K562 (cell line): ENCODE data around the gene DNAJC15. TPM values are rescaled to one million over a fixed set of nuclear protein-coding genes. Genes with fewer than 3 reads are reported as not detected.
A peak's percentile ranks its signal among the peaks of the same experiment; 100 is the strongest.

Experiments
- ATAC-seq: fragments of 200-7000 bp; cut with Tn5 transposase; 3 replicates; pipeline ENCODE4 v1.9.1; 2020; ENCODE audit warnings: moderate library complexity
- BruUV-seq: library from RNA; stranded (reverse); fragments of 400-500 nt; replicated peaks from 2 replicates; lab custom pipeline; 2021; lab: Mats Ljungman, UMichigan
- CTCF ChIA-PET: fragments of 300-600 bp; formaldehyde crosslinking; extraction: SDS; loops from one replicate; lab custom pipeline; 2021; ENCODE audit warnings: low intra/inter-chr PET ratio; lab: Yijun Ruan, JAX
- POLR2A ChIA-PET: fragments of 300-600, 350-650 bp; sonication (Branson Sonifier 250); formaldehyde crosslinking; extraction: SDS; loops from one replicate; lab custom pipeline; 2021; ENCODE audit warnings: antibody characterized with exemption, inconsistent platforms; lab: Yijun Ruan, JAX
- DNase-seq, 4 experiments: peaks; one replicate each; pipeline versions ENCODE4 v3.0.0 to v3.0.0-alpha.2; 2011 to 2018; ENCODE audit warnings: low spot score in 3 of 4, mixed read lengths in 3 of 4; ENCODE audit errors: extremely low read depth in 1 of 4
- FAIRE-seq: peaks from 2 replicates; lab custom pipeline; 2011; peaks lifted over from hg19 to GRCh38; lab: Jason Lieb, UNC
- H2AFZ ChIP-seq: 2 replicates; pipeline ENCODE4 v1.6.0; 2011; ENCODE audit warnings: low read depth, low read length, control low read depth, inconsistent platforms
- H3K27ac ChIP-seq: fragments of 200-600 bp; 3 replicates; pipeline ENCODE4 v1.8.0; 2011; ENCODE audit warnings: low read depth, mild to moderate bottlenecking, control low read depth, inconsistent platforms, low read length, moderate library complexity, mixed read lengths; ENCODE audit errors: extremely low read depth
- H3K27me3 ChIP-seq, 2 experiments: fragments of 300-600 bp in 1 of 2; 2 replicates in 1 of 2; 3 replicates in 1 of 2; pipeline versions ENCODE4 v1.6.0 to v1.8.0; 2011; ENCODE audit warnings: inconsistent platforms in 2 of 2, low read length in 2 of 2, mild to moderate bottlenecking in 1 of 2, mixed read lengths in 1 of 2, moderate library complexity in 1 of 2; ENCODE audit not compliant: control insufficient read depth in 2 of 2, insufficient read depth in 2 of 2
- H3K36me3 ChIP-seq: fragments of 300-600 bp; 3 replicates; pipeline ENCODE4 v1.8.0; 2011; ENCODE audit warnings: mild to moderate bottlenecking, low read length, inconsistent platforms; ENCODE audit not compliant: control insufficient read depth, insufficient read depth
- H3K4me1 ChIP-seq, 2 experiments: fragments of 200-600 bp in 1 of 2; replicated peaks in 1 of 2; 2 replicates in 1 of 2; 3 replicates in 1 of 2; pipeline versions ENCODE4 v1.5.1 to v1.8.0; 2011; ENCODE audit warnings: inconsistent platforms in 2 of 2, low read length in 2 of 2, mild to moderate bottlenecking in 1 of 2, mixed read lengths in 1 of 2, moderate library complexity in 1 of 2; ENCODE audit not compliant: control insufficient read depth in 2 of 2, insufficient read depth in 2 of 2
- H3K4me2 ChIP-seq: 2 replicates; pipeline ENCODE4 v1.6.1; 2011; ENCODE audit warnings: low read length, control low read depth, inconsistent platforms, mixed read lengths; ENCODE audit not compliant: insufficient read depth
- H3K4me3 ChIP-seq: fragments of 200-600 bp; sonication (generic), shearing (Covaris generic); 2 replicates; pipeline ENCODE4 v1.5.1; 2016; ENCODE audit warnings: control low read depth, inconsistent platforms
- H3K79me2 ChIP-seq: fragments of 200-600 bp; 3 replicates; pipeline ENCODE4 v1.8.0; 2011; ENCODE audit warnings: low read length, inconsistent platforms; ENCODE audit not compliant: control insufficient read depth, insufficient read depth
- H3K9ac ChIP-seq, 2 experiments: 2 replicates each; pipeline versions ENCODE4 v1.6.0 to v1.6.1; 2011; ENCODE audit warnings: low read depth in 2 of 2, low read length in 2 of 2, control low read depth in 1 of 2, inconsistent platforms in 1 of 2, mild to moderate bottlenecking in 1 of 2, mixed read lengths in 1 of 2; ENCODE audit not compliant: insufficient read depth in 1 of 2
- H3K9me1 ChIP-seq: one replicate; pipeline ENCODE4 v1.6.0; 2011; ENCODE audit warnings: inconsistent platforms, mild to moderate bottlenecking, low read length, moderate library complexity; ENCODE audit not compliant: control insufficient read depth, insufficient read depth
- H3K9me3 ChIP-seq: replicated peaks from 2 replicates; pipeline ENCODE4 v1.5.1; 2011; ENCODE audit warnings: low read depth, low read length, inconsistent platforms; ENCODE audit not compliant: control insufficient read depth, insufficient read depth
- H4K20me1 ChIP-seq: replicated peaks from 2 replicates; pipeline ENCODE4 v1.6.1; 2011; ENCODE audit warnings: low read length, inconsistent platforms, mixed read lengths; ENCODE audit not compliant: control insufficient read depth, insufficient read depth
- BRCA1 ChIP-seq, 2 experiments: fragments of 450-650 bp in 1 of 2; sonication (generic) in 1 of 2; formaldehyde crosslinking in 1 of 2; IDR thresholded peaks; 2 replicates each; pipeline versions ENCODE4 v1.5.0 to v1.6.1; 2017 to 2020; ENCODE audit warnings: mild to moderate bottlenecking in 1 of 2, missing genetic modification reagents in 1 of 2
- FOXM1 ChIP-seq, 2 experiments: fragments of 450-650 bp in 1 of 2; sonication (generic) in 1 of 2; formaldehyde crosslinking in 1 of 2; IDR thresholded peaks; 2 replicates each; pipeline versions ENCODE4 v1.6.1 to v1.9.0; 2017 to 2022; ENCODE audit warnings: low read depth in 2 of 2, mild to moderate bottlenecking in 2 of 2, missing genetic modification reagents in 1 of 2, moderate library complexity in 1 of 2
- GTF2F1 ChIP-seq: IDR thresholded peaks from 2 replicates; pipeline ENCODE4 v1.6.1; 2011; ENCODE audit warnings: low read depth, low read length, improper control_type of control experiment
- HCFC1 ChIP-seq: IDR thresholded peaks from 2 replicates; pipeline ENCODE4 v1.6.1; 2012; ENCODE audit warnings: low read depth, low read length, improper control_type of control experiment
- MECOM ChIP-seq: fragments of 250-450 bp; sonication (Bioruptor Pico); IDR thresholded peaks from 2 replicates; pipeline ENCODE4 v1.8.0; 2022; ENCODE audit warnings: inconsistent platforms
- NFIC ChIP-seq: fragments of 450-650 bp; IDR thresholded peaks from 2 replicates; pipeline ENCODE4 v1.6.1; 2017; ENCODE audit warnings: mild to moderate bottlenecking, inconsistent platforms
- RAD51 ChIP-seq: fragments of 450-650 bp; IDR thresholded peaks from 2 replicates; pipeline ENCODE4 v1.7.1; 2016; ENCODE audit warnings: low read depth, mild to moderate bottlenecking, borderline replicate concordance
- ZNF561 ChIP-seq: fragments of 450-650 bp; formaldehyde crosslinking; conservative IDR thresholded peaks from 2 replicates; pipeline ENCODE4 v1.4.0; 2020; ENCODE audit warnings: mild to moderate bottlenecking, moderate library complexity
- WGBS: fragments of 100-300 bp; shearing (Covaris generic); methylation state at CpG from one replicate; pipeline ENCODE4 v1.1.6; 2016; ENCODE audit warnings: low coverage, mixed read lengths; ENCODE audit not compliant: insufficient coverage; ENCODE audit errors: missing lambda C conversion rate; 5-methylcytosine and 5-hydroxymethylcytosine counted together
- in situ Hi-C: fragments of 300-500 bp; cut with MboI; formaldehyde crosslinking; loops from 4 replicates; pipeline ENCODE4 v1.15.0; 2018; ENCODE audit warnings: inconsistent platforms, mixed read lengths
- intact Hi-C: fragments of 100-400 bp; cut with micrococcal nuclease; formaldehyde crosslinking; loops from 2 replicates; pipeline ENCODE4 v1.14.2; 2022
- polyA plus RNA-seq, 8 experiments: library from polyadenylated mRNA; depleted of rRNA in 4 of 8; stranded (reverse) in 5 of 8; unstranded in 3 of 8; fragments of >200 nt; fragmentation: Nextera tagmentation in 2 of 8; fragmentation: Illumina TruSeq in 1 of 8; extraction: Ambion mirVana in 2 of 8; extraction: Trizol in 1 of 8; gene quantifications; 2 replicates each; pipeline versions ENCODE4 v1.2.1 to v1.2.3, GENCODE V29; 2011 to 2014; ENCODE audit warnings: inconsistent platforms in 1 of 8, missing spikeins in 1 of 8
- total RNA-seq, 7 experiments: library from RNA; depleted of rRNA in 6 of 7; stranded (reverse); fragments of >200 nt in 6 of 7; fragmentation: Illumina TruSeq in 2 of 7; extraction: Trizol in 2 of 7; gene quantifications; 2 replicates each; pipeline versions ENCODE4 v1.2.1 to v1.2.3, GENCODE V29; 2011 to 2021; ENCODE audit warnings: low replicate concordance in 1 of 7
- TF ChIP-seq, protein P1 (sequence below): fragments of 450-650 bp; IDR thresholded peaks from 2 replicates; pipeline ENCODE4 v1.6.1; 2017; ENCODE audit warnings: antibody characterized with exemption
- TF ChIP-seq, protein P2 (sequence below): sonication (generic); formaldehyde crosslinking; IDR thresholded peaks from 2 replicates; pipeline ENCODE4 v1.8.1; 2023; ENCODE audit warnings: mild to moderate bottlenecking, missing genetic modification reagents

DNAJC15 gene
- total and polyA plus RNA-seq, 9 of the 15 experiments (the other 6 are each of a cell fraction or from before 2014, with no cell fraction given), result 0.47 to 3.8 (median 1.0) TPM

DNA sequence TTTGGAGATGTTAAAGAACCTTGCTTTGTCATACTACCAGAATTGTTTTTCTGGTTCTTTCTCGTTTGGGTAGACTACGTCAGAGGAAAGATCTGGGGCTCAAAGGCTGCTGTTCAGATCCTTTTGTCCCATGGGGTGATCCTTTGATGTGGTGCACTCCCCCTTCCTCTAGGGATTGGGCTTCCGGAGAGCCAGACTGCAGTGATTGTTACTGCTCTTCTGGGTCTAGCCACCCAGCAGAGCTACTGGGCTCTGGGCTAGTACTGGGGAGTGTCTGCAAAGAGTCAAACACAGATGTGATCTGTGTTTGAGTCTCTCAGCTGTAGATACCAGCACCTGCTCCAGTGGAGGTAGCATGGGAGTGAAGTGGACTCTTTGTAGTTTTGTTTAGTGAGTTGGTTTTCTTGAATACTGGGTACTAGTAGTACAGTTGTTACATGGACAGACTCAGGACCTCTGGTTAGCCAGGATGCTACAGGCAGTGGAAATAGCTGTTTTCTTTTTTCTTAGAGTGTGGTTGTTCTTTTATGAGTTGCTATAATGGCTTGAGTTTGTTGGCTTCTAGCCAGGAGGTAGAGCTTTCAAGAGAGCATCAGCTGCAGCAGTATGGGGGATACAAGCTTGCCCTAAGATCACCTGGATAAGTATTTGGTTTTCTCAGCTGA lies 34.4 kb downstream of the DNAJC15 start:
- DNase-seq (no peak), ATAC-seq (no peak), FAIRE-seq (no peak)
- POLR2A ChIA-PET, result no interaction called here
- TF ChIP-seq RAD51 (no peak), NFIC (peak; percentile 20)
- Histone ChIP-seq H3K27me3 (no peaks in the 10 kb centered on the region), H3K4me3 (no peak overlapping the region), H3K27ac (no peak overlapping the region), H3K9me3 (no peaks in the 10 kb centered on the region), H3K4me2 (no peak overlapping the region), H3K36me3 (no peaks in the 10 kb centered on the region), H4K20me1 (no peaks in the 10 kb centered on the region), H3K79me2 (no peaks in the 10 kb centered on the region), H3K9ac (no peak overlapping the region), H3K4me1 (no peaks in the 10 kb centered on the region), H2AFZ (no peak overlapping the region), H3K9me1 (no peaks in the 10 kb centered on the region)
- in situ Hi-C loops (no loop called here), intact Hi-C loops (no loop called here)
- WGBS, result 6% methylated on average over 3 of the region's 3 CpGs
- BruUV-seq, result no TSS peak
- CTCF ChIA-PET, result no interaction called here

DNA sequence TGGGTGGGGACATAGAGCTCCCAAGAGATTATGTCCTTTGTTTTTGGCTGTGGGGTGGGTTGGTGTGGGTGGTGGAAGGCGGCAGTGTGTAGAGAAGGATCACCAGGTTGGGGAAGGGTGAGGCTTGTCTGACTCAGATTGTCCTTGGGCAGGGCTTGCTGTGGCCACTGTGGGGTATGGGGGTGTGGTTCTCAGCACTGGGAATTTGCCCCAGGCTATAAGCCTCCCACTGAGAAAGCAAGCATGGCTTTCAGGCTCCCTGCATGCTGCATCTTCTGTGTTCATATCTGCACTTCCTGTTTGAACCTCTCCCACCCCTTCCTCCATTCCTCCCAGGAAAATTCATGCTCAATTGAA lies 34.9 kb downstream of the DNAJC15 start:
- Histone ChIP-seq H3K9me1 (no peaks in the 10 kb centered on the region), H4K20me1 (no peaks in the 10 kb centered on the region), H3K4me1 (no peaks in the 10 kb centered on the region), H3K9me3 (no peaks in the 10 kb centered on the region), H2AFZ (no peak overlapping the region), H3K79me2 (no peaks in the 10 kb centered on the region), H3K9ac (no peak overlapping the region), H3K36me3 (no peaks in the 10 kb centered on the region), H3K27me3 (no peaks in the 10 kb centered on the region), H3K4me3 (no peak overlapping the region), H3K27ac (no peak overlapping the region), H3K4me2 (no peak overlapping the region)
- CTCF ChIA-PET, result no interaction called here
- ATAC-seq (no peak), DNase-seq (no peak), FAIRE-seq (no peak)
- in situ Hi-C loops (no loop called here), intact Hi-C loops (no loop called here)
- POLR2A ChIA-PET, result no interaction called here
- no TSS peak for BruUV-seq
- no CpG with 5 or more reads among the region's 1 CpG for WGBS
- TF ChIP-seq FOXM1 (IDR thresholded peaks at IDR 0.05; ENCODE audit: low read depth) (no peak), FOXM1 (CRISPR knock-in tag; IDR thresholded peaks at IDR 0.05; ENCODE audit: low read depth) (no peak), MECOM (CRISPR knock-in tag) (no peak), ZNF561 (CRISPR knock-in tag) (no peak), HCFC1 (no peak), GTF2F1 (no peak), BRCA1 (IDR thresholded peaks at IDR 0.05) (no peak), BRCA1 (CRISPR knock-in tag; IDR thresholded peaks at IDR 0.05) (no peak)
- TF ChIP-seq, protein P1, sequence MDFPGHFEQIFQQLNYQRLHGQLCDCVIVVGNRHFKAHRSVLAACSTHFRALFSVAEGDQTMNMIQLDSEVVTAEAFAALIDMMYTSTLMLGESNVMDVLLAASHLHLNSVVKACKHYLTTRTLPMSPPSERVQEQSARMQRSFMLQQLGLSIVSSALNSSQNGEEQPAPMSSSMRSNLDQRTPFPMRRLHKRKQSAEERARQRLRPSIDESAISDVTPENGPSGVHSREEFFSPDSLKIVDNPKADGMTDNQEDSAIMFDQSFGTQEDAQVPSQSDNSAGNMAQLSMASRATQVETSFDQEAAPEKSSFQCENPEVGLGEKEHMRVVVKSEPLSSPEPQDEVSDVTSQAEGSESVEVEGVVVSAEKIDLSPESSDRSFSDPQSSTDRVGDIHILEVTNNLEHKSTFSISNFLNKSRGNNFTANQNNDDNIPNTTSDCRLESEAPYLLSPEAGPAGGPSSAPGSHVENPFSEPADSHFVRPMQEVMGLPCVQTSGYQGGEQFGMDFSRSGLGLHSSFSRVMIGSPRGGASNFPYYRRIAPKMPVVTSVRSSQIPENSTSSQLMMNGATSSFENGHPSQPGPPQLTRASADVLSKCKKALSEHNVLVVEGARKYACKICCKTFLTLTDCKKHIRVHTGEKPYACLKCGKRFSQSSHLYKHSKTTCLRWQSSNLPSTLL, result no peak
- TF ChIP-seq, protein P2, sequence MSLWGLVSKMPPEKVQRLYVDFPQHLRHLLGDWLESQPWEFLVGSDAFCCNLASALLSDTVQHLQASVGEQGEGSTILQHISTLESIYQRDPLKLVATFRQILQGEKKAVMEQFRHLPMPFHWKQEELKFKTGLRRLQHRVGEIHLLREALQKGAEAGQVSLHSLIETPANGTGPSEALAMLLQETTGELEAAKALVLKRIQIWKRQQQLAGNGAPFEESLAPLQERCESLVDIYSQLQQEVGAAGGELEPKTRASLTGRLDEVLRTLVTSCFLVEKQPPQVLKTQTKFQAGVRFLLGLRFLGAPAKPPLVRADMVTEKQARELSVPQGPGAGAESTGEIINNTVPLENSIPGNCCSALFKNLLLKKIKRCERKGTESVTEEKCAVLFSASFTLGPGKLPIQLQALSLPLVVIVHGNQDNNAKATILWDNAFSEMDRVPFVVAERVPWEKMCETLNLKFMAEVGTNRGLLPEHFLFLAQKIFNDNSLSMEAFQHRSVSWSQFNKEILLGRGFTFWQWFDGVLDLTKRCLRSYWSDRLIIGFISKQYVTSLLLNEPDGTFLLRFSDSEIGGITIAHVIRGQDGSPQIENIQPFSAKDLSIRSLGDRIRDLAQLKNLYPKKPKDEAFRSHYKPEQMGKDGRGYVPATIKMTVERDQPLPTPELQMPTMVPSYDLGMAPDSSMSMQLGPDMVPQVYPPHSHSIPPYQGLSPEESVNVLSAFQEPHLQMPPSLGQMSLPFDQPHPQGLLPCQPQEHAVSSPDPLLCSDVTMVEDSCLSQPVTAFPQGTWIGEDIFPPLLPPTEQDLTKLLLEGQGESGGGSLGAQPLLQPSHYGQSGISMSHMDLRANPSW (CRISPR knock-in tag), result no peak
